Measurements from ENCODE around the gene PITPNM3. TPM values are rescaled to one million over a fixed set of nuclear protein-coding genes. Genes with fewer than 3 reads are reported as not detected.
A peak's percentile ranks its signal among the peaks of the same experiment; 100 is the strongest.

Gene PITPNM3
- total RNA-seq, 2 donors from 2014 or later = 5.3 to 7.9 TPM

DNA sequence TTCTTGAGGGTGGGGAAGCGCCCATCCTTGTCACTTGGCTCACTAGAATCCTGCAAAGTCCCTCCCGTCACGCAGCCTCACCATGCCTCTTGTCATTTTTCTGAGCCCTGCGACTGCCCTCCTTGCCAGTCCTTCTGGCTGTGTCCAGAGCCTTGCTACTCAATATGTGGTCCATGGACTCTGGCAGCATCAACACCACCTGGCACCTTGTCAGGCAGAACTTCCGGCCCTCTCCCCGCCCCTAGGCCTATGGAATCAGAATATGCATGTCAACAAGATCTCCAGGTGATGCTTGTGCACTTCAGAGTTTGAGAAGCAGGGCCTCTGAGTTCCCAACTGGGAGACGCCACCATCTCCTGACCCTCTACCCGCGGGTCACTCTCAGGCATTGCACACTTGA, 100.0 kb downstream of the PITPNM3 start:
- Histone ChIP-seq H3K4me1 (replicated peaks) (no peaks in the 10 kb centered on the region), H3K27me3 (replicated peaks; ENCODE audit: insufficient read depth) (no peaks in the 10 kb centered on the region), H3K4me3 (no peak overlapping the region), H3K36me3 (no peaks in the 10 kb centered on the region), H3K27ac (no peak overlapping the region), H3K9me3 (no peaks in the 10 kb centered on the region)
- DNase-seq (ENCODE audit: low spot score) = no peak
- TF ChIP-seq POLR2AphosphoS5 (IDR thresholded peaks at IDR 0.05) (no peak), POLR2A (IDR thresholded peaks at IDR 0.05) (no peak)
- TF ChIP-seq, protein P1, sequence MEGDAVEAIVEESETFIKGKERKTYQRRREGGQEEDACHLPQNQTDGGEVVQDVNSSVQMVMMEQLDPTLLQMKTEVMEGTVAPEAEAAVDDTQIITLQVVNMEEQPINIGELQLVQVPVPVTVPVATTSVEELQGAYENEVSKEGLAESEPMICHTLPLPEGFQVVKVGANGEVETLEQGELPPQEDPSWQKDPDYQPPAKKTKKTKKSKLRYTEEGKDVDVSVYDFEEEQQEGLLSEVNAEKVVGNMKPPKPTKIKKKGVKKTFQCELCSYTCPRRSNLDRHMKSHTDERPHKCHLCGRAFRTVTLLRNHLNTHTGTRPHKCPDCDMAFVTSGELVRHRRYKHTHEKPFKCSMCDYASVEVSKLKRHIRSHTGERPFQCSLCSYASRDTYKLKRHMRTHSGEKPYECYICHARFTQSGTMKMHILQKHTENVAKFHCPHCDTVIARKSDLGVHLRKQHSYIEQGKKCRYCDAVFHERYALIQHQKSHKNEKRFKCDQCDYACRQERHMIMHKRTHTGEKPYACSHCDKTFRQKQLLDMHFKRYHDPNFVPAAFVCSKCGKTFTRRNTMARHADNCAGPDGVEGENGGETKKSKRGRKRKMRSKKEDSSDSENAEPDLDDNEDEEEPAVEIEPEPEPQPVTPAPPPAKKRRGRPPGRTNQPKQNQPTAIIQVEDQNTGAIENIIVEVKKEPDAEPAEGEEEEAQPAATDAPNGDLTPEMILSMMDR (IDR thresholded peaks at IDR 0.05) = no peak
- intact Hi-C loops (cut with DNase I) = no loop called here
- WGBS = 92% methylated on average over 9 of the region's 9 CpGs

DNA sequence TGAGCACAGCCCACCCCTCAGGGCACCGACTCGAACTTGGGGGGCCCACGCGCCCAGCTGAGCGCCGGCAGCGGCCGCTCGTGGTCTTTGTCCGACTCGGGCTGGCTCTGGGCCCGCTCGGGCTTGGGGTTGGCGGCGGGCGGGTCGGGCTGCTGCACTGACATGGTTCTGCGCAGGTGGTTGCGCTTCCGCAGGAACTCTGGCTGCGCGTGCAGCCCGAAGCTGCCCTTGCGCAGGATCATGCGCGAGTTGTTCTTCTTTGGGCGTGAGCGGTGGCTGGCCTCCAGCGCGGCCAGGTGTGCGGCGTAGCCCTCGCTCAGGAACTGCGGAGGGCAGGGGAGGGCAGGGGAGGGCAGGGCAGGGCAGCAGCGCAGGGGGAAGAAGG, 101.0 kb downstream of the PITPNM3 start:
- Histone ChIP-seq H3K4me1 (replicated peaks) (no peaks in the 10 kb centered on the region), H3K36me3 (no peaks in the 10 kb centered on the region), H3K27me3 (replicated peaks; ENCODE audit: insufficient read depth) (no peaks in the 10 kb centered on the region), H3K27ac (no peak overlapping the region), H3K4me3 (peak overlapping the region in 1 of 2 donors; percentile 1), H3K9me3 (no peaks in the 10 kb centered on the region)
- DNase-seq (ENCODE audit: low spot score) = no peak
- no CpG with 5 or more reads among the region's 35 CpGs for WGBS
- intact Hi-C loops (cut with DNase I) = no loop called here
- TF ChIP-seq, protein P1 (IDR thresholded peaks at IDR 0.05) = no peak
- TF ChIP-seq POLR2A (IDR thresholded peaks at IDR 0.05) (no peak), POLR2AphosphoS5 (IDR thresholded peaks at IDR 0.05) (no peak)

DNA sequence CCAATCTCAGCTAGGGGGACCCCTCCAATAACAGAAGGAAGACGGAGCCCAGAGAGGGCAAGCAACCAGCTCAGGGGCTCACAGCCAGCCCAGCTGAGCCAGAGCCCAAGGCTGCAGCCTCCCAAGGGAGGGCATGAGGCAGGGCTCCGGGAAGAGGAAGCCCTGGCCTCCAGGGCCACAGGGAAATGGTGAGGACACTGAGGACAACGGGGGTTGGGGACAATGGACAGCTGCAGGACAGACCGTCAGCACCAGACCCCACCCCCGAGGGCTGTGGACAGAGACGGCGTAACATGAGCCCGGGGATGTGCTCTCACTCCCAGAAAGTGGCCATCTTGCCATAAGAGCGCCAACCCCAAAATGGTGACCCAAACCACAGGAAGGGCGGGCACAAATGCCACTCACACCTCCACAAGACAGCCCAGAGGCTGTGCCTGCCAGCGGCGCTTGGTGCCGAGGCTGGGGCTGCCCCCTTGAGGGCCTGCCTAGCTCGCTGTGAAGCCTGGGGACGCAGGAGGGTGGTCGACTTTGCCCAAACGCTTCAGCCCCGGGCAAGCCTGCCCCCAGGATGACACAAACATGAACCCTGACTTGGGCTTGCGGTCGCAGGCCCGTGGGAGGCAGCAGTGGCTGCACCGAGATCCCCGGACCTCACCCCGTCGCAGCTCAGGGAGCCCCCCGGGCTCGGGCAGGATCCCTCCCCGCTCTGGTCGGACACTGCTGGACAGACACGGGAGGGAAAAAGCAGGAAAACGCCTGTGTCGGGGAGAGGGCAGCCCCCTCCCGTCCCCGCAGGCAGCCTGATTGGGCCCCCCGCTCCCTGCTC, 101.6 kb downstream of the PITPNM3 start:
- Histone ChIP-seq H3K36me3 (no peaks in the 10 kb centered on the region), H3K27ac (no peak overlapping the region), H3K4me1 (replicated peaks) (no peaks in the 10 kb centered on the region), H3K27me3 (replicated peaks; ENCODE audit: insufficient read depth) (no peaks in the 10 kb centered on the region), H3K4me3 (no peak overlapping the region), H3K9me3 (no peaks in the 10 kb centered on the region)
- TF ChIP-seq POLR2AphosphoS5 (IDR thresholded peaks at IDR 0.05) = no peak
- no peak for TF ChIP-seq POLR2A (IDR thresholded peaks at IDR 0.05)
- TF ChIP-seq, protein P1 (IDR thresholded peaks at IDR 0.05) = no peak
- intact Hi-C loops (cut with DNase I) = no loop called here
- 53% methylated on average over 25 of the region's 35 CpGs for WGBS
- no peak for DNase-seq (ENCODE audit: low spot score)

DNA sequence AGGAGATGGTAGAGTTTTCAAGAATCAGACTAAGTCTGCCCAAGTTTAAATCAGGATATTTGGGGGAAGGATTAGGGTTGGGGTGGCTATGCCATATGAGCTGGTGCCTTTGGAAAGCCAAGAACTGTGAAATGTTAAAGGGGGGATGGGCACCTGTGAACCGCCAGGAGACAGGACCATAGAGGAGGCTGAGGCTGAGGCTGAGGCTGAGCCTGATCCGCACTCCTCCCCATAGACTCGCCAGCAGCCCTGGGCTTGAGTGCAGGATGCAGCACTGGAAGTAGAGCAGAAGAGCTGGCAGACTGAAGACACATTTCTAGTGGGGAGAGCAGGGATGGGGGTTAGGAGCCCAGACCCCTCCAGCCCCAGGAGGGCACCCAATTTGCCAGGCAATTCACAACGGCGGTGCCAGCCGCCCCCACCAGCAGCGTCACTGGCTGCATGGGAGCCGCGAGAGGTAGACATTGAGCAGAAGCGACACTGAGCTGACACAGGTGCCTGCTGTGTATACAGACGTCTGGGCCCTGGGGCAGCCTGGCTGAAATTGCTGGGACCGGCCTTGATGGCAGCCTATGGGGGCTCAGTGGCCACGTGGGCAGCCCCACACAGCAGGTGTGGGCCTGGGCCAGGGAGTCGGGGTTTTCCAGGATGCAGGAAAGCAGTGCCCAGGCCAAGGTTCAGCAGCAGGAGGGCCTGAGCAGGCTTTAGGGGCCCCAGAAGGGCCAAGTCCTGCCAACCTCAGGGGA, 102.9 kb downstream of the PITPNM3 start:
- DNase-seq (ENCODE audit: low spot score) = no peak
- Histone ChIP-seq H3K27me3 (replicated peaks; ENCODE audit: insufficient read depth) (no peaks in the 10 kb centered on the region), H3K4me1 (replicated peaks) (no peaks in the 10 kb centered on the region), H3K4me3 (no peak overlapping the region), H3K27ac (no peak overlapping the region), H3K9me3 (no peaks in the 10 kb centered on the region), H3K36me3 (no peaks in the 10 kb centered on the region)
- intact Hi-C loops (cut with DNase I) = no loop called here
- TF ChIP-seq POLR2A (IDR thresholded peaks at IDR 0.05) (no peak), POLR2AphosphoS5 (IDR thresholded peaks at IDR 0.05) (no peak)
- TF ChIP-seq, protein P1 (IDR thresholded peaks at IDR 0.05) = no peak
- 76% methylated on average over 11 of the region's 14 CpGs for WGBS
